Left lung (tissue), 10 donors: ENCODE results near the gene ZBTB20. TPM values are rescaled to one million over a fixed set of nuclear protein-coding genes. Genes with fewer than 3 reads are reported as not detected.

Source experiments
- ATAC-seq: fragments of 200-7000 bp; cut with Tn5 transposase; one replicate; pipeline ENCODE4 v1.9.1; 2020; ENCODE audit warnings: moderate library complexity
- DNase-seq, 4 donors: peaks; one replicate each; pipeline ENCODE4 v3.0.0-alpha.2; 2013 to 2020
- H3K27ac ChIP-seq, 2 donors: fragments of 200-600 bp; sonication (generic) in 1 of 2; one replicate each; pipeline versions ENCODE4 v1.5.0 to v1.8.0; 2020 to 2021
- H3K27me3 ChIP-seq, 2 donors: fragments of 200-600 bp; sonication (generic) in 1 of 2; one replicate each; pipeline versions ENCODE4 v1.5.0 to v1.8.0; 2020 to 2021
- H3K36me3 ChIP-seq, 2 donors: fragments of 200-600 bp; sonication (generic) in 1 of 2; one replicate each; pipeline versions ENCODE4 v1.5.0 to v1.8.0; 2020 to 2021
- H3K4me1 ChIP-seq, 2 donors: fragments of 200-600 bp; one replicate each; pipeline ENCODE4 v1.8.0; 2021
- H3K4me3 ChIP-seq, 2 donors: fragments of 200-600 bp; sonication (generic) in 1 of 2; one replicate each; pipeline versions ENCODE4 v1.5.0 to v1.8.0; 2020 to 2021; ENCODE audit warnings: mild to moderate bottlenecking in 1 of 2
- H3K9me3 ChIP-seq, 2 donors: fragments of 200-600 bp; sonication (generic) in 1 of 2; one replicate each; pipeline versions ENCODE4 v1.5.0 to v1.8.0; 2020 to 2021
- intact Hi-C, 2 donors: fragments of 100-400 bp; cut with DNase I; formaldehyde crosslinking; loops; one replicate each; pipeline versions ENCODE4 v1.11.2 to v1.14.2; 2022
- polyA plus RNA-seq, 6 donors: library from polyadenylated mRNA; unstranded; fragments of 120-200 nt; gene quantifications; one replicate each; pipeline ENCODE4 v1.2.1, GENCODE V29; 2013; ENCODE audit not compliant: insufficient read length in 6 of 6
- total RNA-seq, 2 donors: library from RNA; stranded (reverse); fragmentation: NEBNext Ultra II Directional; extraction: Animal tissue kit (Norgen Biotek cat#: 25700); gene quantifications; one replicate each; pipeline ENCODE4 v1.2.1, GENCODE V29; 2021
- TF ChIP-seq, protein P1 (sequence below), 2 donors: fragments of 200-600 bp; sonication (generic) in 1 of 2; IDR thresholded peaks; one replicate each; pipeline versions ENCODE4 v1.5.0 to v1.8.0; 2021; ENCODE audit warnings: antibody characterized with exemption in 2 of 2
- donor health status: DM: no; HTN: yes; CAD: no.
- donor health status: DM: no; HTN: no; CAD: no.

The ZBTB20 gene
- total and polyA plus RNA-seq, 8 donors = 1.1 to 63.5 (median 6.0) TPM

DNA sequence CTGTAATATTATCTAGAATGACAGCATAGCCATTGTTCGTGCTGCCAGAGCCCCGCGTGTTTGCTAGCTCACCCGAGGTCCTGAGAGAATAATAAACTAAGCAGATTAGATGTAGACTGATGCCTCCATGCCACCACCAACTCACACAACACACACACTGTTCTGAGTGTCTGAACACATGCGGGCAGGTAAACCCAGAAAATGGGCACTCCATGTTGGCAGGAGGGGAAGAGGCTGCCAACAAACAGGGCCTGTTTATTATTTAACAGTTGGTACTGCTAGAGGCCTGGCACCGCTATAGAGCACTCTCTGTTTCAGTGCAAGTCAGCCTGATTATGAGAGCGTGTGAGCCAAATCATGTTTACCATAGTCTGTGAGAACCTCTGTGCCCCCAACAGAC is 299.0 kb downstream of the ZBTB20 start:
- H3K36me3 ChIP-seq = no peaks in the 10 kb centered on the region
- no peak for DNase-seq
- ATAC-seq = no peak
- intact Hi-C loops = no loop called here
- no peak overlapping the region for H3K4me3 ChIP-seq
- H3K9me3 ChIP-seq = no peaks in the 10 kb centered on the region
- no peaks in the 10 kb centered on the region for H3K27me3 ChIP-seq
- peak overlapping the region in 1 of 2 donors; percentile 23 for H3K27ac ChIP-seq
- peaks cover 0 to 7% of the 10 kb centered on the region in 2 donors for H3K4me1 ChIP-seq
- TF ChIP-seq, protein P1, sequence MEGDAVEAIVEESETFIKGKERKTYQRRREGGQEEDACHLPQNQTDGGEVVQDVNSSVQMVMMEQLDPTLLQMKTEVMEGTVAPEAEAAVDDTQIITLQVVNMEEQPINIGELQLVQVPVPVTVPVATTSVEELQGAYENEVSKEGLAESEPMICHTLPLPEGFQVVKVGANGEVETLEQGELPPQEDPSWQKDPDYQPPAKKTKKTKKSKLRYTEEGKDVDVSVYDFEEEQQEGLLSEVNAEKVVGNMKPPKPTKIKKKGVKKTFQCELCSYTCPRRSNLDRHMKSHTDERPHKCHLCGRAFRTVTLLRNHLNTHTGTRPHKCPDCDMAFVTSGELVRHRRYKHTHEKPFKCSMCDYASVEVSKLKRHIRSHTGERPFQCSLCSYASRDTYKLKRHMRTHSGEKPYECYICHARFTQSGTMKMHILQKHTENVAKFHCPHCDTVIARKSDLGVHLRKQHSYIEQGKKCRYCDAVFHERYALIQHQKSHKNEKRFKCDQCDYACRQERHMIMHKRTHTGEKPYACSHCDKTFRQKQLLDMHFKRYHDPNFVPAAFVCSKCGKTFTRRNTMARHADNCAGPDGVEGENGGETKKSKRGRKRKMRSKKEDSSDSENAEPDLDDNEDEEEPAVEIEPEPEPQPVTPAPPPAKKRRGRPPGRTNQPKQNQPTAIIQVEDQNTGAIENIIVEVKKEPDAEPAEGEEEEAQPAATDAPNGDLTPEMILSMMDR (IDR thresholded peaks at IDR 0.05) = no peak

DNA sequence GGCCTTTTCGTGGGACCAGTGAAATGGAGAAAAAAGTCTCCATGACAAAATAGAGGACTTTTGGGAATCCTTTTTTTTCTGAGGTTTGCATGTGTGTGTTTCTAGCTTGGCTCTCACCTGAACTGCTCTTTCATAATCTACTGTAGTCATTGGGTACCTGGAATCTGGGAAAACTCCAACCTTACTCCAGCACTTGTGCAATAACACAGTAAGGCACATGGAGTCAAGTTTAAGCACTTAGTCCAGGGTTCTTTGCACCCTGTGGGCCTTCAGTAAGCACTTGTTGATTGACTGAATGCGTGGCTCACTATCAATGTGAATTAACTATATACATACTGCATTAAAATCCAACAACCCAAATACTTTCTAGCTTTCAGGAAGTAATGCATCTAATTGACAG is 299.5 kb downstream of the ZBTB20 start:
- ATAC-seq = peak; percentile 74
- H3K9me3 ChIP-seq = no peaks in the 10 kb centered on the region
- no peaks in the 10 kb centered on the region for H3K36me3 ChIP-seq
- peak overlapping the region in 1 of 2 donors; percentile 23 for H3K27ac ChIP-seq
- H3K4me3 ChIP-seq = no peak overlapping the region
- TF ChIP-seq, protein P1 (IDR thresholded peaks at IDR 0.05) = no peak
- H3K4me1 ChIP-seq = peaks cover 0 to 7% of the 10 kb centered on the region in 2 donors
- DNase-seq = no peak
- intact Hi-C loops = no loop called here
- H3K27me3 ChIP-seq = no peaks in the 10 kb centered on the region

DNA sequence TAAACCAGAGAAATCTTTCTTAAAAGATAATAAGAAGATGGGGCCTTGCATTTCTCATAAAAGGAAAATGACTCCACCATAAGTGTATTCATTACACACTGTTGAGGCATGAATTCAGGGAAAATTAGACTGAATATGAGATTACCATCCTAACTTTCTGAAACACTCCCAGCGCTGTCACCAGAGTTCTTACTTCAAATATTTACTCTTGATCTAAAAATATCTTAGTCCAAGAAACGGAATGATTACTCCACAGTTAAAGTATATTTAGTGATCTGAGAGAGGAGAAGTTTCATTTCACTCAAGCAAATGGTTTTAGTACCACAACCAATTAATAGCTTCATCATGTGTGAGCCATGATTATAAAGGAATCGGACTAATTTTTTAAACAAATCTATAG is 300.3 kb downstream of the ZBTB20 start:
- TF ChIP-seq, protein P1 (IDR thresholded peaks at IDR 0.05) = no peak
- peak overlapping the region; percentile 23 to 43 for H3K27ac ChIP-seq
- ATAC-seq (peak; percentile 79), DNase-seq (no peak)
- no peak overlapping the region for H3K4me3 ChIP-seq
- no peaks in the 10 kb centered on the region for H3K36me3 ChIP-seq
- no peaks in the 10 kb centered on the region for H3K9me3 ChIP-seq
- intact Hi-C loops = no loop called here
- peaks cover 0 to 7% of the 10 kb centered on the region in 2 donors for H3K4me1 ChIP-seq
- H3K27me3 ChIP-seq = no peaks in the 10 kb centered on the region

DNA sequence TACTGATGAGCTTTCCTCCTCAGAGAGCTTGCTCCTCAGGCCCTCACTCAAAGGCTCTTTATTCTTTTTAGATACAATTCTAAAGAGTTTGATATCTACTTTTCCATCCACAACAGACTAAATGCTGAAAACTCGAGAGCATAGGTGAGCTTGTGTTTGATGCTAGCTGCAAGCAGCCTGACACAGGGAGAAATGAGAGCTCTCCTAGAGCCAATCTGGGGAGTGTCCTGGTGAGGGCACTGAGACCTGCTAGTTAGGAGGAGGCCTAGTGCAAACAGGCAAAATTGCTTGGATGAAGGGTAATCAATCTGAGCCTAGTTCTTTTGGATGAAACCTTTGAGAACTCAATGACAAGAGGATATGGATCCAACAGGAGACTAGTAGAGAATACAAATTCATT is 300.8 kb downstream of the ZBTB20 start:
- Histone ChIP-seq H3K27ac (peak overlapping the region; percentile 15 to 23), H3K4me1 (peaks cover 0 to 7% of the 10 kb centered on the region in 2 donors), H3K27me3 (no peaks in the 10 kb centered on the region), H3K9me3 (no peaks in the 10 kb centered on the region), H3K36me3 (no peaks in the 10 kb centered on the region), H3K4me3 (no peak overlapping the region)
- ATAC-seq (peak; percentile 80), DNase-seq (peak in 1 of 4 donors; percentile 31)
- TF ChIP-seq, protein P1 (IDR thresholded peaks at IDR 0.05) = no peak
- intact Hi-C loops = no loop called here

DNA sequence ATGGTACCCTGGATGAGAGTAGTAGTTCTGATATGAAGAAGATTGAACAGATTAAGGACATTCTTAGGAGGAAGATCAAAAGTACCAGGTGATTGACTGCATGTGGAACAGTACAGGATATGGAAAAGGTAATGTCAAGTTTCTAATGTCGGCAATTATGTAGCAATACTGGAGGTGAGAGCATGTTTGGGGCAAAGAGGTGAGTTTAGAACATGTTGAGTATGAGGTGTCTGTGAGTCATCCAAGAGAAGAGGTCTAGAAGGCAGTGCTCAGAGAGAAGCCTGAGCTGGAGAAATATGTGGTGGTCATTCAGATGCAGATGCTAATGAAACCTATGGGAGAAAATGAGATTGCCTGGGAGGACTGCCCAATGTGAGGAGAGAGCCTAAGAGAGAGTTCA is 305.6 kb downstream of the ZBTB20 start:
- ATAC-seq (no peak), DNase-seq (no peak)
- peaks cover 0 to 6% of the 10 kb centered on the region in 2 donors for H3K4me1 ChIP-seq
- H3K36me3 ChIP-seq = no peaks in the 10 kb centered on the region
- intact Hi-C loops = no loop called here
- no peaks in the 10 kb centered on the region for H3K9me3 ChIP-seq
- TF ChIP-seq, protein P1 (IDR thresholded peaks at IDR 0.05) = no peak
- H3K27ac ChIP-seq = no peak overlapping the region
- H3K27me3 ChIP-seq = no peaks in the 10 kb centered on the region
- H3K4me3 ChIP-seq = no peak overlapping the region
